B cell (primary cell): ENCODE results near the gene TBC1D22A.

Experiments
- EZH2 ChIP-seq: IDR thresholded peaks from 2 replicates; pipeline ENCODE4 v1.6.1; 2012; ENCODE audit warnings: borderline replicate concordance, low read depth, mild to moderate bottlenecking, moderate library complexity, low read length; ENCODE audit not compliant: insufficient read depth, poor library complexity, severe bottlenecking
- TF ChIP-seq, protein P1 (sequence below): fragments of 200-600 bp; IDR thresholded peaks from one replicate; pipeline ENCODE4 v1.8.0; 2022; ENCODE audit warnings: antibody characterized with exemption, mild to moderate bottlenecking

DNA sequence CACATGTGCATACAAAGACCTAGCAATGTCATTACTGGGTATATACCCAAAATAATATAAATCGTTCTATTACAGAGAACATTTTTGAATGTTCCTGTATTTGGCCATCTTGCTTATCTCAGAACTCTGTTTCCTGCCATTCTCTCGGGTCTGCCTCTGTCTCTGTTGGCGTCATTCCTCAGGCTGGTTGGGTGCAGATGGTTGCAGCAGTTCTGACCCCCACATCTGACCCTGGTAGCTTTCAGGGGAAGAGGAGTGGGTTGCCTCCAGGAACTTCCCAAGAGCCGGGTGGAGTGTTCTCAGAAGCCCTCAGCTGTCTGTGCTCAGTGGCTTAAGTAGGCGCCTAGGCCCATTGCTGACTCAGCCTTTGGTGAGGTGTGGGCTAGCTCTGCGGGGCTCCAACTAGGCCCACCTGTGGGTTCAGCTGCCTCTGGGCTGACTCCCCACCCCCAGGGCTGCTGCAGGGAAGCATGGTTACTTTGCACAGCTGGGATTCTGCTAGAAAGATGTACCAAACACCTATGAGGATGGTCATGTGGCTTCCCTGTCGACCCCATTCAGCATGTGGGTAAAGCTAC lies 114.0 kb downstream of the TBC1D22A start:
- TF ChIP-seq, protein P1, sequence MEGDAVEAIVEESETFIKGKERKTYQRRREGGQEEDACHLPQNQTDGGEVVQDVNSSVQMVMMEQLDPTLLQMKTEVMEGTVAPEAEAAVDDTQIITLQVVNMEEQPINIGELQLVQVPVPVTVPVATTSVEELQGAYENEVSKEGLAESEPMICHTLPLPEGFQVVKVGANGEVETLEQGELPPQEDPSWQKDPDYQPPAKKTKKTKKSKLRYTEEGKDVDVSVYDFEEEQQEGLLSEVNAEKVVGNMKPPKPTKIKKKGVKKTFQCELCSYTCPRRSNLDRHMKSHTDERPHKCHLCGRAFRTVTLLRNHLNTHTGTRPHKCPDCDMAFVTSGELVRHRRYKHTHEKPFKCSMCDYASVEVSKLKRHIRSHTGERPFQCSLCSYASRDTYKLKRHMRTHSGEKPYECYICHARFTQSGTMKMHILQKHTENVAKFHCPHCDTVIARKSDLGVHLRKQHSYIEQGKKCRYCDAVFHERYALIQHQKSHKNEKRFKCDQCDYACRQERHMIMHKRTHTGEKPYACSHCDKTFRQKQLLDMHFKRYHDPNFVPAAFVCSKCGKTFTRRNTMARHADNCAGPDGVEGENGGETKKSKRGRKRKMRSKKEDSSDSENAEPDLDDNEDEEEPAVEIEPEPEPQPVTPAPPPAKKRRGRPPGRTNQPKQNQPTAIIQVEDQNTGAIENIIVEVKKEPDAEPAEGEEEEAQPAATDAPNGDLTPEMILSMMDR = no peak
- no peak for TF ChIP-seq EZH2
